ENCODE results near the gene FCHO2. TPM values are rescaled to one million over a fixed set of nuclear protein-coding genes. Genes with fewer than 3 reads are reported as not detected.

The FCHO2 gene
- total and polyA plus RNA-seq, 2 of the 4 experiments (the other 2 are of a cell fraction) = 6.1 to 23.5 TPM

GRCh38 chr5:73137563-73138530 is 182.0 kb downstream of the FCHO2 start:
- ChIA-PET POLR2A (ENCODE audit: unreplicated experiment) (no interaction called here), CTCF (interaction anchor here (0.7 to 1.0 kb wide), 2 partner anchors 22 to 41 kb away, joined by 3 read pairs; no protein-coding TSS in a partner anchor)
- Histone ChIP-seq H3K27me3 (ENCODE audit: control insufficient read depth, insufficient read depth, low read length) (peaks cover 4% of the 10 kb centered on the region), H3K27ac (ENCODE audit: insufficient read depth, low read length) (no peak overlapping the region), H3K14ac (replicated peaks; ENCODE audit: low read depth, low read length) (no peak overlapping the region), H2AK5ac (ENCODE audit: low read depth, low read length) (no peak overlapping the region), H3K9ac (ENCODE audit: low read depth, low read length) (no peak overlapping the region), H2BK120ac (ENCODE audit: low read depth, low read length) (no peak overlapping the region), H2BK20ac (ENCODE audit: low read depth, low read length) (no peak overlapping the region), H2BK5ac (ENCODE audit: low read depth, low read length, poor library complexity, severe bottlenecking) (no peak overlapping the region), H3K79me1 (ENCODE audit: low read depth in 1 of 2, low read length in 2 of 2) (no peaks in the 10 kb centered on the region), H2AK9ac (replicated peaks; ENCODE audit: low read depth, low read length, poor library complexity) (no peak overlapping the region), H3K4ac (ENCODE audit: low read depth, low read length) (no peak overlapping the region), H3K9me1 (ENCODE audit: insufficient read depth, low read length) (peaks cover 5% of the 10 kb centered on the region; the same call in 1 of the 2 replicates), H2AFZ (replicated peaks; ENCODE audit: low read length, poor library complexity) (no peak overlapping the region), H3K36me3 (ENCODE audit: control insufficient read depth, insufficient read depth, low read length) (no peaks in the 10 kb centered on the region), H4K91ac (ENCODE audit: insufficient read depth, low read depth, low read length) (no peak overlapping the region), H3K9me3 (ENCODE audit: control insufficient read depth, insufficient read depth, low read length) (no peaks in the 10 kb centered on the region), H4K5ac (ENCODE audit: low read depth, low read length) (no peak overlapping the region), H3K18ac (ENCODE audit: low read depth, low read length) (no peak overlapping the region), H3K4me2 (ENCODE audit: low read depth, low read length) (no peak overlapping the region), H4K8ac (ENCODE audit: low read depth in 2 of 2, low read length in 2 of 2) (no peak overlapping the region), H3K56ac (ENCODE audit: extremely low read depth, insufficient read depth, low read length) (no peak overlapping the region), H3K4me3 (ENCODE audit: insufficient read depth, low read depth, low read length) (no peak overlapping the region), H4K20me1 (ENCODE audit: insufficient read depth, low read length) (no peaks in the 10 kb centered on the region), H3K23ac (ENCODE audit: low read depth, low read length) (no peak overlapping the region), H3K4me1 (ENCODE audit: control insufficient read depth, insufficient read depth, low read length) (peaks cover 6% of the 10 kb centered on the region), H2BK15ac (ENCODE audit: low read depth, low read length) (no peak overlapping the region)
- in situ Hi-C loops (cut with MboI; ENCODE audit: low sequenced_read_pairs) = no loop called here
- intact Hi-C loops (cut with micrococcal nuclease) = loop anchor here (5.0 kb wide), 1 partner anchor 64 kb away; no protein-coding TSS in a partner anchor
- dilution Hi-C loops (cut with HindIII; ENCODE audit: low sequenced_read_pairs, unreplicated experiment) = no loop called here
- WGBS, 2 experiments (ENCODE audit: extremely low coverage in 2 of 2, insufficient read length in 1 of 2) = 100% methylated on average over 3 of the region's 10 CpGs; no CpG with 5 or more reads in 1 of the 2 experiments
- DNase-seq (no peak), ATAC-seq (ENCODE audit: low read depth) (no peak)
- no TSS peak for BruUV-seq (replicated peaks)
- TF ChIP-seq, protein P1, sequence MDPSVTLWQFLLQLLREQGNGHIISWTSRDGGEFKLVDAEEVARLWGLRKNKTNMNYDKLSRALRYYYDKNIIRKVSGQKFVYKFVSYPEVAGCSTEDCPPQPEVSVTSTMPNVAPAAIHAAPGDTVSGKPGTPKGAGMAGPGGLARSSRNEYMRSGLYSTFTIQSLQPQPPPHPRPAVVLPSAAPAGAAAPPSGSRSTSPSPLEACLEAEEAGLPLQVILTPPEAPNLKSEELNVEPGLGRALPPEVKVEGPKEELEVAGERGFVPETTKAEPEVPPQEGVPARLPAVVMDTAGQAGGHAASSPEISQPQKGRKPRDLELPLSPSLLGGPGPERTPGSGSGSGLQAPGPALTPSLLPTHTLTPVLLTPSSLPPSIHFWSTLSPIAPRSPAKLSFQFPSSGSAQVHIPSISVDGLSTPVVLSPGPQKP (IDR thresholded peaks at IDR 0.05; ENCODE audit: borderline replicate concordance, low read depth, low read length) = no peak
- no peak for TF ChIP-seq POLR2A (IDR thresholded peaks at IDR 0.05; ENCODE audit: low read depth, low read length)
- no peak for TF ChIP-seq RCOR1 (IDR thresholded peaks at IDR 0.05; ENCODE audit: insufficient replicate concordance, low read length)
- TF ChIP-seq MAZ (IDR thresholded peaks at IDR 0.05; ENCODE audit: borderline replicate concordance, low read depth, low read length) = no peak
- no peak for TF ChIP-seq RFX5 (IDR thresholded peaks at IDR 0.05; ENCODE audit: low read depth, low read length)
- TF ChIP-seq, protein P2, sequence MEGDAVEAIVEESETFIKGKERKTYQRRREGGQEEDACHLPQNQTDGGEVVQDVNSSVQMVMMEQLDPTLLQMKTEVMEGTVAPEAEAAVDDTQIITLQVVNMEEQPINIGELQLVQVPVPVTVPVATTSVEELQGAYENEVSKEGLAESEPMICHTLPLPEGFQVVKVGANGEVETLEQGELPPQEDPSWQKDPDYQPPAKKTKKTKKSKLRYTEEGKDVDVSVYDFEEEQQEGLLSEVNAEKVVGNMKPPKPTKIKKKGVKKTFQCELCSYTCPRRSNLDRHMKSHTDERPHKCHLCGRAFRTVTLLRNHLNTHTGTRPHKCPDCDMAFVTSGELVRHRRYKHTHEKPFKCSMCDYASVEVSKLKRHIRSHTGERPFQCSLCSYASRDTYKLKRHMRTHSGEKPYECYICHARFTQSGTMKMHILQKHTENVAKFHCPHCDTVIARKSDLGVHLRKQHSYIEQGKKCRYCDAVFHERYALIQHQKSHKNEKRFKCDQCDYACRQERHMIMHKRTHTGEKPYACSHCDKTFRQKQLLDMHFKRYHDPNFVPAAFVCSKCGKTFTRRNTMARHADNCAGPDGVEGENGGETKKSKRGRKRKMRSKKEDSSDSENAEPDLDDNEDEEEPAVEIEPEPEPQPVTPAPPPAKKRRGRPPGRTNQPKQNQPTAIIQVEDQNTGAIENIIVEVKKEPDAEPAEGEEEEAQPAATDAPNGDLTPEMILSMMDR (conservative IDR thresholded peaks at IDR 0.05; ENCODE audit: low read depth, low read length) = no peak
- TF ChIP-seq MXI1 (IDR thresholded peaks at IDR 0.05; ENCODE audit: borderline replicate concordance, low read depth, low read length) = no peak
- no peak for TF ChIP-seq NFE2L2 (IDR thresholded peaks at IDR 0.05; ENCODE audit: low read depth, low read length)
- no peak for TF ChIP-seq BHLHE40 (IDR thresholded peaks at IDR 0.05; ENCODE audit: low read depth, low read length)
- no peak for TF ChIP-seq CHD1 (IDR thresholded peaks at IDR 0.05; ENCODE audit: low read depth, low read length)
- TF ChIP-seq MAFK (IDR thresholded peaks at IDR 0.05; ENCODE audit: low read depth, low read length) = no peak
- TF ChIP-seq FOS (IDR thresholded peaks at IDR 0.05; ENCODE audit: low read depth, low read length) = no peak
- TF ChIP-seq RAD21 (IDR thresholded peaks at IDR 0.05; ENCODE audit: low read length) = no peak
- TF ChIP-seq CEBPB (IDR thresholded peaks at IDR 0.05; ENCODE audit: low read depth, low read length) = no peak
- TF ChIP-seq SMC3 (IDR thresholded peaks at IDR 0.05; ENCODE audit: low read depth, low read length) = no peak

All from IMR-90 (cell line).